Activated T-cell treated with anti-CD3 and anti-CD28 coated beads, Interleukin-2, amount 50 U/mL, for 48 hours (primary cell): ENCODE measurements around the gene RTKN2.
A peak's percentile ranks its signal among the peaks of the same experiment; 100 is the strongest.
"Not testable (repeated sequence)": the region's sequence is repeated elsewhere in the genome, so short reads cannot be mapped to it uniquely, and the experiment has no call there.

Experiments
- DNase-seq, 2 experiments: peaks; one replicate each; pipeline ENCODE4 v3.0.0-alpha.2; 2020

RTKN2 gene

DNA sequence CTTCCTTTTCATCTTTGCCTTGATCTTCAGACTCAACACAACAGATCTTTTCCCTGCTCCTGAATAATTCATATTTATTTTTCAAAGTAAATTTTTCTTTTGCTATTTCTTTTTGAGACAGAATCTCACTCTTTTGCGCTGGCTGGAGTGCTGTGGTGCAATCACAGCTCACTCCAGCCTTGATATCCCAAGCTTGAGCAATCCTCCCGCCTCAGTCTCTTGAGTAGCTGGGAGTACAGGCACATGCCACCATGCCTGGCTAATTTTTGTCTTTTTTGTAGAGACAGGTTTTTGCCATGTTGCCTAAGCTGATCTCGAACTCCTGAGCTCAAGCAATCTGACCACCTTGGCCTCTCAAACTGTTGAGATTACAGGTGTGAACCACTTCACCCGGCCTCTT is 9.2 kb downstream of the RTKN2 start:
- DNase-seq: no peak

GRCh38 chr10:62258926-62259325 is 9.7 kb downstream of the RTKN2 start:
- no peak for DNase-seq

DNA sequence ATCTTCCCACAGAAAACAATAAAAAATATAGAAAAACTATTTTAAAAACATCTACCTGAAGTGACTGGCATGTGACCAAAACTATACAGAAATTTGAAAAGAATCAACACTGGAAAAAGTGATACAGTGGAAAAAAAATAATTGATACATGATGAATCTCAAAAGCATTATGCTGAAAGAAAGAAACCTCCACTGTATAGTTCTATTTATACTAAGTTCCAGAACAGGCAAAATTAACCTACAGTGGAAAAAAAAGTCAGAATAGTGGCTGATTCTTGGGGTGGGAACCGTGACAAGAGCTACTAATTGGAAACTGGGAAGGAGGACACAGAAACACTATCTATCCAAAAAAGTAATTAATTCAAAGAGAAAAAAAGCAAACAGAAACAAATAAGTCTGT is 14.9 kb downstream of the RTKN2 start:
- DNase-seq: no peak

- no peak for DNase-seq
These were observed 16.6 kb downstream of the RTKN2 start for GRCh38 chr10:62252051-62252450.

DNA sequence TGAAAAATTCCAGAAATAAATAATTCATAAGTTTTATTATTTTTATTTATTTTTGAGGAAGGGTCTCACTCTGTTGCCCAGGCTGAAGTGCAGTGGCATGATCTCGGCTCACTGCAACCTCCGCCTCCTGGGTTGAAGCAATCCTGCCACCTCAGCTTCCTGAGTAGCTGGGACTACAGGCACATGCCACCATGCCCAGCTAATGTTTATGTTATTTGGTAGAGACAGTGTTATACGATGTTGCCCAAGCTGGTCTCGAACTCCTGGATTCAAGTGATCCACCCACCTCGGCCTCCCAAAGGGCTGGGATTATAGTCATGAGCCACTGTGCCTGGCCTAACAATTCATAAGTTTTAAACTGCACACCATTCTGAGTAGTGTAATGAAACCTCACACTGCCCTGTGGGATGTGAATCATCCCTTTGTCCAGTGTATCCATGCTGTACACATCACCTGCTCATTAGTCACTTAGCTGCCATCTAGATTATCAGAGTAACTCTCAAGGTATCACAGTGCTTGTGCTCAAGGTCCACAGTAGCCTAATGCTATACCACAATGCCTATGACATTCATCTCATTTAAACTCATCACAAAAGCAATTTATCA is 17.9 kb downstream of the RTKN2 start:
- no peak for DNase-seq

DNA sequence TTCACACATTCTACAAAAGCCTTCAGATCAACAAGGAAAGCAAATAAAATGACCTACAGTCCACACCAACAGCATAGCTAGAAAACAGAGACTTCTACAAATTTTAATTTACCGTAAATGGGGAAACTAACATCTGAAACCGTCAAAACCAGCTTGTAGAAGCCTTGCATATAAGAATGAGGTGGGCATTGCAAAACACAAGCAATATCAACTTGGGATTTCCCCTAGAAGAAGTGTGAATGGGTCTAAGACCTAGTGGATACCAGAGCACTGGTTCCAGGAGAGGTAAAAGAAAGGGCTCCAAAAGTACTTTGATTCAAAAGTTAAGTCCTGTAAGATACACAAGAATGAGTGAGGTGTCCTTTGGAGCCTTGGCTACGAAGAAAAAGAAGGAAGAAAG is 18.7 kb downstream of the RTKN2 start:
- DNase-seq: no peak

- no peak for DNase-seq
These were observed 20.2 kb downstream of the RTKN2 start for GRCh38 chr10:62248465-62248864.

GRCh38 chr10:62244785-62245467 is 23.7 kb downstream of the RTKN2 start:
- DNase-seq: peak in 1 of 2 experiments; percentile 40

DNA sequence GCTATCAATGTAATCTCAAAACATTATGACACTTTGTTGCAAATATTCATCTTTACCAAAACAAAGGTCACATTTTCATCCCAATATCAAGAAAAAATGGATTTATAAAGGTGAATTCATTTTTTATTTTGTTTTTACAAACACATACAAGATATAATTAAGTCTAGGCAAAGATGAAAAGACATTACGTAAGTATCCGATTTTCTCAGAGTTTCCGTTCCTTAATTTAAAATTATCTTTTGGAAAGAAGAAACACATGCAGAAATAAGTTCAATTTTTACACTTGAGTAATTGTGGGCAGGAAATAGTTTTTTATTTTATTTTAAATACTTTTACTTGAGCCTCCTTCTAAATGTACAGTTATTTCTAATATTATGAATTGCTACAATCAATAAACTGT is 24.6 kb downstream of the RTKN2 start:
- DNase-seq: no peak

- no peak for DNase-seq
These were observed 25.0 kb downstream of the RTKN2 start for GRCh38 chr10:62243647-62243997.

DNA sequence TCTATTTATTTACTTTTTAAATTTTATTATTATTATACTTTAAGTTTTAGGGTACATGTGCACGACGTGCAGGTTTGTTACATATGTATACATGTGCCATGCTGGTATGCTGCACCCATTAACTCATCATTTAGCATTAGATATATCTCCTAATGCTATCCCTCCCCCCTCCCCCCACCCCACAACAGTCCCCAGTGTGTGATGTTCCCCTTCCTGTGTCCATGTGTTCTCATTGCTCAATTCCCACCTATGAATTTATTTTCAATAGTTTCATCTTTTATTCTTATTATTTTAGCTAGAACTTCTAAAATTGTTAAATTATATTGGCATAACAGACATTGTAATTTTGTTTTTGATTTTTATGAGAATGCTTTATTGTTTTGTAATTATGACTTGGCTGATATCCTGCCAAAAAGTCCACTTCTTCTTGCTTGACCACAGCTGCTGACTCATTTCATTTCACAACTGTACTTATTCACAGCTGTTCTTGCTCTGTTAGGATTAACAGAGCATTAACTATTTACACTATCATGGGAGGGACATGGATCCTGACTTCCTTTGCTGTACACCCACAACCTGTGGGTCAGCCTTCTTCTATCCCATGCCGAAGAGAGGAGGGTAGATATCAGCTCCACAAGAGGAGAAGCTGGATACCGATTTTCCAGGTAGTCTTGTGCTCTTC is 25.5 kb downstream of the RTKN2 start:
- not testable (repeated sequence) for DNase-seq

- not testable (repeated sequence) for DNase-seq
These were observed 27.1 kb downstream of the RTKN2 start for GRCh38 chr10:62241521-62241920.

GRCh38 chr10:62239994-62240393 is 28.6 kb downstream of the RTKN2 start:
- no peak for DNase-seq

GRCh38 chr10:62238880-62239279 is 29.8 kb downstream of the RTKN2 start:
- DNase-seq: no peak

- DNase-seq: no peak
These were observed 30.7 kb downstream of the RTKN2 start for GRCh38 chr10:62237966-62238365.

GRCh38 chr10:62237506-62237905 is 31.1 kb downstream of the RTKN2 start:
- DNase-seq: no peak

GRCh38 chr10:62234077-62234605 is 34.5 kb downstream of the RTKN2 start:
- no peak for DNase-seq

DNA sequence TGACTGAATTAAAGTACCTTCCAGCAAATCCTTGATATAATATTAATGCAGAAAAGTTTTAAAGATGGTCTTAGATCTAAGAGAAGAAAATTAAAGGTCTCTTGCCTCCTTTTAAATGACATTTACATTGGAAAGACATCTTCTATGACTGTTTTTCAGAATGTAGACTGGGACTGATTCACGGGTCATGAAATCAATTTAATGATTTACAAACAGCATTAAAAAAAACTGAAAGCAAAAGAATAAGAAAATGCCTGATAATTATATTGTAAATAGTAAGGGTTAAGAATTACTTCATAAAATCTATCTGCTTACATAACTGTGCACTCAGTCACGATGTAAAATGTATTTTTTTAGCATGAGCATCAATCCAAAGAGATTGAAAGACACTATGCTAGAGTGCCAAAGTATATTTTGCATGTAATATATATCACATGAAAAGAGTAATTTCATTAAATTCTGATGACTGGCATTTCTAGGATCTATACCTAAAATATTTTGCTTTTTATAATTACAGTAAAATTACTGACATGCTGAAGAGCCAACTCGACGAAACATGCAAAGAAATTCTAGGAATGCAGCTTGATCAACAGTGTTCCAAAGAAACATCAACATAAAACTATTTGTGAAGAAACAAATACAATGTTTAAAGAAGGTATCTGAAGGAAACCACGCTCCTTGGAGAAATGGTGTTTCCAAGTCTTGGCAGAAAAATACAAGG is 35.1 kb downstream of the RTKN2 start:
- DNase-seq: no peak

DNA sequence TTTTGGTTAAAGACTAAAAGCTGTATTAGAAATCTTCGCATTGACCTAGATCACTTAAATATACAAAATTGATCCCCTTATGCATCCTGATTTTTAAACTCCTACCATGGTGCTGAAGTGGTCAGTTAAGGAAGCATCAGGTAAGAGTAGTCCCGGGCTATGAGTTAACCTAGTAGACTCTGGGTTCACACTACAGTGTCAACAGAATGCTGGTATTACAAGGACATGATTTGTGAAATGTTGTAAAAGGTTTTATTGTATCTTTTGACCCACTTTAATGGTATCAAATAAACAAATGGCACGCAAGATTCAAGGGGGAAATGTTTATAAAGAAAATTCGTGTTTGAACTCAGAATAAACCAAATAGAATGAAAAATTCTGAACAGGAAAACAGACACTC is 36.8 kb downstream of the RTKN2 start:
- no peak for DNase-seq

DNA sequence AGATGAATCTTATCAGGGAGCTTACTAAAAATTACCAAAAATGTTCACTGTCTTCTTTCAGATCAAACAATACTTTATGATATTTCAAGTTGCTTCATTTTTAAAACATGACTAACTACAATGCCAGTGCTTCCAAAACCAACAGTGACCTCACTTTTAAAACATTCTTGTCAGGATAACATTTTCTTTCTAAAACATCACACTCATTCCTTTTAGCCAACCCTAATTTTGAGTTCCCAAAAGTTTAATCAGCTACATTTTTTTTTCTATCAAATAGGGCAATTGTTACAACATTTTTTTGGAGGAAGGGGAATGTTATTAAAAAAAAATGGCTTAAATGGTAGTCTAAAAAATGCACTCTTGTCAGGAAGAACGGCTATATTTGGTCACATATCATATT is 37.3 kb downstream of the RTKN2 start:
- no peak for DNase-seq

- no peak for DNase-seq
These were observed 38.1 kb downstream of the RTKN2 start for GRCh38 chr10:62230344-62231121.

DNA sequence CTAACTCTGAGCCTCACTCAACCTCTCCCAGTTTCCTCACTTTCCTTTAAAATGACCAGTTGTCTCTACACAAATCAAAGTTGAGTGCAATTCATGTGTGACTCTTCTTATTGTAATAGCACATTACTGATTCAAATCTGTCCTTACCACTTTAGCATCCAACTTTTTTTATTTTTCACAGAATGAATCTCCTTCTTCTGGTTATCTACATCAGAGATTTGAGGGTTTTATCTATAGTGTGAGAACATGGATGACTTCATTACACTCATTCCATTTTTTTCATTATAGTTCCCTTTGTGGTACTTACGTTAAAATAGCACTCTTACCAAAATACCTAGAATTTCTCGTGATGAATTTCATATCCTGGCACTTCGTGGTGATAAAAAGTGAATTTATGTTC is 43.3 kb downstream of the RTKN2 start:
- DNase-seq: no peak

DNA sequence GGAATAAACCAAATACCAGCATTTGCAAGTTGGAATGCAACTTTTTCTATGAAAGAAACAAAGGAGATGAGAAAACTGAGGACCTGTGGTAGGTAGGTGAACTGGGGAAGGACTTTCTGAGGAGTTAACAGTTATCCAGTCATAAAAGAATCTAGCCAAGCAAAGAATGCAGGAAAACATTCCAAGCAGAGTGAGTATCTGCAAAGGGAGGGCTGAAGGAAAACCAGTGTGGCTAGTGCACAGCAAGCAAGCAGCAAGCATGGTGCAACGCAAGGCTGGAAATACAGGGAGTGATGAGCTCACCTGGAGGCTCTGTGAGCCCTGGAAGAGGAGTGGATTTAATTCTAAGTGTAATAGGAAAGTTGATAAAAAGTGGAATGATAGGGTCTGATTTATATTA is 44.0 kb downstream of the RTKN2 start:
- no peak for DNase-seq
